NCI-H2196 treated with DMSO at 0.1 percent for 48 hours (cell line): ENCODE data around the gene STK4.

Source experiments
- DNase-seq: peaks from one replicate; lab custom pipeline; 2025; ENCODE audit not compliant: unreplicated experiment; lab: John Stamatoyannopoulos, UW

STK4 gene

GRCh38 chr20:45082468-45082867 lies 116.2 kb downstream of the STK4 start:
- DNase-seq = no peak

- no peak for DNase-seq
These were observed 116.8 kb downstream of the STK4 start for GRCh38 chr20:45083127-45083526.

GRCh38 chr20:45085289-45085688 lies 119.0 kb downstream of the STK4 start:
- no peak for DNase-seq

GRCh38 chr20:45085867-45086266 lies 119.6 kb downstream of the STK4 start:
- DNase-seq = no peak

GRCh38 chr20:45087097-45087790 lies 120.9 kb downstream of the STK4 start:
- DNase-seq = no peak

- DNase-seq = no peak
These were observed 121.5 kb downstream of the STK4 start for GRCh38 chr20:45087814-45088213.

GRCh38 chr20:45088247-45088646 lies 121.9 kb downstream of the STK4 start:
- no peak for DNase-seq

GRCh38 chr20:45090481-45090880 lies 124.2 kb downstream of the STK4 start:
- no peak for DNase-seq

- no peak for DNase-seq
These were observed 125.1 kb downstream of the STK4 start for GRCh38 chr20:45091366-45091765.

- no peak for DNase-seq
These were observed 126.6 kb downstream of the STK4 start for GRCh38 chr20:45092898-45093297.

- DNase-seq = no peak
These were observed 127.9 kb downstream of the STK4 start for GRCh38 chr20:45094201-45094600.

GRCh38 chr20:45094864-45095574 lies 128.7 kb downstream of the STK4 start:
- DNase-seq = no peak

GRCh38 chr20:45095805-45096238 lies 129.5 kb downstream of the STK4 start:
- DNase-seq = peak; percentile 6

- DNase-seq = no peak
These were observed 130.5 kb downstream of the STK4 start for GRCh38 chr20:45096781-45097180.

- DNase-seq = no peak
These were observed 131.3 kb downstream of the STK4 start for GRCh38 chr20:45097485-45098102.

GRCh38 chr20:45098103-45098773 lies 131.9 kb downstream of the STK4 start:
- no peak for DNase-seq

GRCh38 chr20:45100563-45101245 lies 134.4 kb downstream of the STK4 start, which contains the start of gene KCNS1:
Gene KCNS1 (minus strand): TSS chr20:45101127. CDS start chr20:45099236, 1,891 bp downstream.
- no peak for DNase-seq

GRCh38 chr20:45101333-45101850 lies 135.1 kb downstream of the STK4 start:
- DNase-seq = no peak

- DNase-seq = no peak
These were observed 136.8 kb downstream of the STK4 start for GRCh38 chr20:45103072-45103471.

GRCh38 chr20:45104786-45105185 lies 138.5 kb downstream of the STK4 start:
- no peak for DNase-seq

- no peak for DNase-seq
These were observed 139.0 kb downstream of the STK4 start for GRCh38 chr20:45105317-45105716.
